Measurements from ENCODE around the gene NUDT22.

- no peak for TF ChIP-seq CTCF (IDR thresholded peaks at IDR 0.05)
- TF ChIP-seq POLR2AphosphoS5 (IDR thresholded peaks at IDR 0.05): no peak
- TF ChIP-seq POLR2A (IDR thresholded peaks at IDR 0.05; ENCODE audit: low read depth): no peak
- no peak for TF ChIP-seq EP300 (IDR thresholded peaks at IDR 0.05)
Observed at GRCh38 chr11:64220271-64220670, 5.8 kb upstream of the NUDT22 start.
